Subcutaneous abdominal adipose tissue (tissue), 5 donors: ENCODE measurements around the gene CIITA.

Experiments
- H3K27ac ChIP-seq: one replicate; pipeline ENCODE4 v1.7.0; 2013; ENCODE audit warnings: low read depth, mild to moderate bottlenecking, inconsistent platforms, low read length, moderate library complexity
- H3K27me3 ChIP-seq, 5 donors: one replicate each; pipeline ENCODE4 v1.7.0; 2013; ENCODE audit warnings: low read length in 5 of 5, inconsistent platforms in 1 of 5; ENCODE audit not compliant: control insufficient read depth in 5 of 5, insufficient read depth in 4 of 5
- H3K36me3 ChIP-seq, 5 donors: one replicate each; pipeline ENCODE4 v1.7.0; 2013; ENCODE audit warnings: low read length in 5 of 5; ENCODE audit not compliant: control insufficient read depth in 5 of 5, insufficient read depth in 5 of 5
- H3K4me1 ChIP-seq, 5 donors: one replicate each; pipeline ENCODE4 v1.7.0; 2013; ENCODE audit warnings: low read length in 5 of 5, mild to moderate bottlenecking in 3 of 5, moderate library complexity in 1 of 5; ENCODE audit not compliant: control insufficient read depth in 5 of 5, insufficient read depth in 5 of 5
- H3K4me3 ChIP-seq, 5 donors: one replicate each; pipeline ENCODE4 v1.7.0; 2013; ENCODE audit warnings: low read length in 5 of 5, low read depth in 1 of 5
- H3K9ac ChIP-seq, 5 donors: one replicate each; pipeline ENCODE4 v1.7.0; 2013; ENCODE audit warnings: low read length in 5 of 5, mild to moderate bottlenecking in 4 of 5, moderate library complexity in 3 of 5
- H3K9me3 ChIP-seq, 5 donors: one replicate each; pipeline ENCODE4 v1.7.0; 2013; ENCODE audit warnings: low read length in 5 of 5; ENCODE audit not compliant: control insufficient read depth in 5 of 5
- donor health status: healthy.
- donor health status: healthy.
- donor health status: healthy.
- donor health status: healthy.
- donor health status: healthy.

The CIITA gene

DNA sequence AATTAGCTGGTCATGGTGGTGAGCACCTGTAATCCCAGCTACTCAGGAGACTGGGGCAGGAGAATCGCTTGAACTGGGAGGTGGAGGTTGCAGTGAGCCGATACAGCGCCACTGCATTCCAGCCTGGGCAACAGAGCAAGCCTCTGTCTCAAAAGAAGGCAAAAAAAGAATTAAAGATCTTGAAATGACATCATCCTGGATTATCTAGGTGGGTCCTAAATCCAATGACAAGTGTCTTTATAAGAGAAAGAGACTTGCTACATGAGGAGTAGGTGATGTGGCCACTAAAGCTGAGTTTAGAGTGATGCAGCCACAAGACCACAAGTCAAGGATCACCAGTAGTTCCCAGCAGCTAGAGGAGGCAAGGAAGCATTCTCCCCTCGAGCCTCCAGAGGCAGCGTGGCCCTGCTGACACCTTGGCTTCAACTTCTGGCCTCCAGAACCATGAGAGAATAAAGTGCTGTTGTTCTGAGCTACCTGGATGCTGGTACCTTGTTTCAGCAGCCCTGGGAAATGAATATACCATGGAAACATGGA lies 15.8 kb downstream of the CIITA start:
- Histone ChIP-seq H3K4me1 (peaks cover 0 to 50% (median 19%) of the 10 kb centered on the region in 5 donors), H3K27ac (no peak overlapping the region), H3K36me3 (peaks cover 0 to 16% (median 2%) of the 10 kb centered on the region in 5 donors), H3K27me3 (peaks cover 0 to 3% (median 0%) of the 10 kb centered on the region in 5 donors), H3K9ac (no peak overlapping the region), H3K9me3 (no peaks in the 10 kb centered on the region), H3K4me3 (no peak overlapping the region)

DNA sequence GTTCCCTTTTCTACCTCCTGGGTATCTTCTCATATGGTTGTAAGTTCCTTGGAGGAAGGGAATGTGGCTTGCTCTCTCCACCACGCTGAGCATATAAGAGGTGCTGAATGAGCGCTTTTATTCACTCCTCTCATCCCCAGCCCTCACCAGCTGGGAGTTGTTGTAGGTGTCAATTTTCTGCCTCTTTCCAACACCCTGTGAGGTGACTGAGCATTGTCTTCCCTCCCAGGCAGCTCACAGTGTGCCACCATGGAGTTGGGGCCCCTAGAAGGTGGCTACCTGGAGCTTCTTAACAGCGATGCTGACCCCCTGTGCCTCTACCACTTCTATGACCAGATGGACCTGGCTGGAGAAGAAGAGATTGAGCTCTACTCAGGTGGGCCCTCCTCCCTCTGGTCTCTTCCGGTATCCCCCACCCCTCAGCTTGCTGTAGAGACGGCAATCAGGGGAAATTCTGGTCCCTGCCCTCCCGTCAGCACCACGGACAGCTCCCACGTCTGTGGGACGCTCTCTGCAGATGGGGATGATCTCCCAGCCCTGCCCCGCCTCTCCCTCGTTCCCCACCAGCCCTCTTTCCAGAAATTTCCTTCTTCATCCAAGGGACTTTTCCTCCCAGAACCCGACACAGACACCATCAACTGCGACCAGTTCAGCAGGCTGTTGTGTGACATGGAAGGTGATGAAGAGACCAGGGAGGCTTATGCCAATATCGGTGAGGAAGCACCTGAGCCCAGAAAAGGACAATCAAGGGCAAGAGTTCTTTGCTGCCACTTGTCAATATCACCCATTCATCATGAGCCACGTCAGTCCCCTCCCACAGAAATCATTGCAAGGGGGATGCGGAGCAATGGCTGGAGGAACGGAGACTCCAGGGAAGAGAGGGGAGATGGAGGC lies 18.3 kb downstream of the CIITA start:
- H3K4me3 ChIP-seq: peak overlapping the region in 1 of 5 donors; percentile 11
- H3K27me3 ChIP-seq: no peaks in the 10 kb centered on the region
- H3K4me1 ChIP-seq: peaks cover 0 to 39% (median 12%) of the 10 kb centered on the region in 5 donors
- no peak overlapping the region for H3K9ac ChIP-seq
- no peak overlapping the region for H3K27ac ChIP-seq
- H3K9me3 ChIP-seq: no peaks in the 10 kb centered on the region
- H3K36me3 ChIP-seq: peaks cover 0 to 33% (median 12%) of the 10 kb centered on the region in 5 donors

DNA sequence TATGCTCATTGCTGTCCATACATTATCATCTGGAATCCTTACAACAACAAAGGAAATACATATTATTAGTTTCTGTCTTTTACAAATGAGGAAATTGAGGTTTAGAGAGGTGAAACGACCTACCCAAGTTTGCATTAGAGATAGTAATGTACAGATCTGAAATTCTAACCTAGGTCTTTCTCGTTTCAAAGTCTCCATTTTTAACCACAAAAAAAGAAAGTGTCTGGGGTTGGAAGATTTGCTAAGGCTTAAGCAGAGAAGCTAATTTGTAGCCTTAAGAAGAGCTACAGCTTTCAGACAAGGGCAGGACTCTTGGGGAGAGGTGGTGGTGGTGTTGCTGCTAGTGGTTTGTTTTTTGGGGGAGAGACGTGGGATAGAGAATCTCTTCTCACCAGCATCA lies 19.2 kb downstream of the CIITA start:
- Histone ChIP-seq H3K27ac (no peak overlapping the region), H3K4me1 (peaks cover 0 to 39% (median 12%) of the 10 kb centered on the region in 5 donors), H3K9me3 (no peaks in the 10 kb centered on the region), H3K27me3 (no peaks in the 10 kb centered on the region), H3K4me3 (no peak overlapping the region), H3K9ac (no peak overlapping the region), H3K36me3 (peaks cover 0 to 38% (median 13%) of the 10 kb centered on the region in 5 donors)

DNA sequence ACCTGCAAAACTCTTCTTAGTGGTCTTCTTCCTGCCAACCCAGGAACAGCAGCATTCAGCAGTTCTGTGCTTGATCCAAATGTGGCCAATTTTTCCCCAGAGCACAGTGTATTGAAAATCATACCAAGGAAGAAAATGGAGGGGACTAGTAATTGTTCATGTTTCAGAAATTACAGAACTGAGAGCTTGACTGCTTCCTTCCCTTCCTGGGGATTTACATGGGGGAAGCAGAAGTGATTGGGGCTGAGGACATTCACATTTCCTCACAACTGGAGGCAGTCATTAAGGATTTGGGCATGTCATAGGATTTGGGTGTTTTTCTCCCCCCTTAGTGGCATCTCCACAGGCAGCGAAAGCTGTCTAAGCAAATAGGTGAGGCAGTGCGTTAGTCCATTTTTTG lies 19.7 kb downstream of the CIITA start:
- Histone ChIP-seq H3K36me3 (peaks cover 0 to 43% (median 15%) of the 10 kb centered on the region in 5 donors), H3K4me3 (no peak overlapping the region), H3K27ac (no peak overlapping the region), H3K27me3 (no peaks in the 10 kb centered on the region), H3K4me1 (peaks cover 0 to 33% (median 9%) of the 10 kb centered on the region in 5 donors), H3K9ac (no peak overlapping the region), H3K9me3 (no peaks in the 10 kb centered on the region)

DNA sequence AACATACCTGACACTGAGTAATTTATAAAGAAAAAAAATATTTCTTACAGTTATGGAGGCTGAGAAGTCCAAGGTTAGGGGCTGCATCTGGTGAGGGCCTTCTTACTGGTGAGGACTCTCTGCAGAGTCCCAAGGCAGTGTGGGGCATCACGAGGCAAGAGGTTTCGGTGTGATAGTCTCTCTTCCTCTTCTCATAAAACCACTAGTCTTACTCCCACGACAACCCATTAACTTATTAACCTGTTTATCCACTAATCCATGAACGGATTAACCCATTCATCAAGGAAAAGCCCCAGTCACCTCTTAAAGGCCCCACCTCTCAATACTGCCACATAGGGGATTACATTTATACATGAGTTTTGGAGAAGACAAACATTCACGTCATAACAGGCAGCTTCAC lies 20.1 kb downstream of the CIITA start:
- peaks cover 0 to 2% (median 0%) of the 10 kb centered on the region in 5 donors for H3K9me3 ChIP-seq
- H3K4me1 ChIP-seq: peaks cover 0 to 31% (median 8%) of the 10 kb centered on the region in 5 donors
- peaks cover 0 to 47% (median 16%) of the 10 kb centered on the region in 5 donors for H3K36me3 ChIP-seq
- no peak overlapping the region for H3K27ac ChIP-seq
- no peak overlapping the region for H3K4me3 ChIP-seq
- no peaks in the 10 kb centered on the region for H3K27me3 ChIP-seq
- H3K9ac ChIP-seq: no peak overlapping the region

DNA sequence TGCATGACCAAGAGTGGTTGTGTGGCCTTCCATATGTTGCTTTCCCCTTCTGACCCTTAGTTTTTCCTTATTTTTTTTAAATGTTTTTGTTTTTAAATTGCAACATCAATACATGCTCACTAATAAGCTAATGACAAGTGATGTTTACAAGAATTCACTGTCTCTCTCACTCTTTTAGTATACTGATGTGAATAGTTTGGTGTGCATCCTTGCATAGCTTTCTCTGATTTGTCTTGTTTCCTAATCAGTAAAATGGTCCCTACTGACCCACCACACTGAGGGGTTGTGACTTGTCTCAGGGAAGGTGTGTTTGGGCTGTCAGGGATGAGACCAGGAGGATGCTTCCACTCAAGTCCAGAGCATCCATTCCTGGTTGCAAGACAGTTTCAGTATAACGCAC lies 26.0 kb downstream of the CIITA start:
- H3K9me3 ChIP-seq: peaks cover 0 to 17% (median 10%) of the 10 kb centered on the region in 5 donors
- no peak overlapping the region for H3K9ac ChIP-seq
- no peak overlapping the region for H3K27ac ChIP-seq
- H3K27me3 ChIP-seq: no peaks in the 10 kb centered on the region
- no peaks in the 10 kb centered on the region for H3K4me1 ChIP-seq
- H3K4me3 ChIP-seq: no peak overlapping the region
- H3K36me3 ChIP-seq: peaks cover 0 to 91% (median 40%) of the 10 kb centered on the region in 5 donors

DNA sequence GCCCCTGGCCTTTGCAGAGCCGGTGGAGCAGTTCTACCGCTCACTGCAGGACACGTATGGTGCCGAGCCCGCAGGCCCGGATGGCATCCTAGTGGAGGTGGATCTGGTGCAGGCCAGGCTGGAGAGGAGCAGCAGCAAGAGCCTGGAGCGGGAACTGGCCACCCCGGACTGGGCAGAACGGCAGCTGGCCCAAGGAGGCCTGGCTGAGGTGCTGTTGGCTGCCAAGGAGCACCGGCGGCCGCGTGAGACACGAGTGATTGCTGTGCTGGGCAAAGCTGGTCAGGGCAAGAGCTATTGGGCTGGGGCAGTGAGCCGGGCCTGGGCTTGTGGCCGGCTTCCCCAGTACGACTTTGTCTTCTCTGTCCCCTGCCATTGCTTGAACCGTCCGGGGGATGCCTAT lies 29.5 kb downstream of the CIITA start:
- Histone ChIP-seq H3K9me3 (peaks cover 0 to 20% (median 10%) of the 10 kb centered on the region in 5 donors), H3K9ac (no peak overlapping the region), H3K27me3 (no peaks in the 10 kb centered on the region), H3K4me1 (no peaks in the 10 kb centered on the region), H3K36me3 (peaks cover 3 to 87% (median 37%) of the 10 kb centered on the region in 5 donors), H3K27ac (no peak overlapping the region), H3K4me3 (no peak overlapping the region)

DNA sequence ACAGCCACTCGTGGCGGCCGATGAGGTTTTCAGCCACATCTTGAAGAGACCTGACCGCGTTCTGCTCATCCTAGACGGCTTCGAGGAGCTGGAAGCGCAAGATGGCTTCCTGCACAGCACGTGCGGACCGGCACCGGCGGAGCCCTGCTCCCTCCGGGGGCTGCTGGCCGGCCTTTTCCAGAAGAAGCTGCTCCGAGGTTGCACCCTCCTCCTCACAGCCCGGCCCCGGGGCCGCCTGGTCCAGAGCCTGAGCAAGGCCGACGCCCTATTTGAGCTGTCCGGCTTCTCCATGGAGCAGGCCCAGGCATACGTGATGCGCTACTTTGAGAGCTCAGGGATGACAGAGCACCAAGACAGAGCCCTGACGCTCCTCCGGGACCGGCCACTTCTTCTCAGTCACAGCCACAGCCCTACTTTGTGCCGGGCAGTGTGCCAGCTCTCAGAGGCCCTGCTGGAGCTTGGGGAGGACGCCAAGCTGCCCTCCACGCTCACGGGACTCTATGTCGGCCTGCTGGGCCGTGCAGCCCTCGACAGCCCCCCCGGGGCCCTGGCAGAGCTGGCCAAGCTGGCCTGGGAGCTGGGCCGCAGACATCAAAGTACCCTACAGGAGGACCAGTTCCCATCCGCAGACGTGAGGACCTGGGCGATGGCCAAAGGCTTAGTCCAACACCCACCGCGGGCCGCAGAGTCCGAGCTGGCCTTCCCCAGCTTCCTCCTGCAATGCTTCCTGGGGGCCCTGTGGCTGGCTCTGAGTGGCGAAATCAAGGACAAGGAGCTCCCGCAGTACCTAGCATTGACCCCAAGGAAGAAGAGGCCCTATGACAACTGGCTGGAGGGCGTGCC lies 30.1 kb downstream of the CIITA start:
- no peak overlapping the region for H3K27ac ChIP-seq
- H3K4me1 ChIP-seq: no peaks in the 10 kb centered on the region
- H3K9me3 ChIP-seq: peaks cover 0 to 18% (median 10%) of the 10 kb centered on the region in 5 donors
- no peak overlapping the region for H3K4me3 ChIP-seq
- peaks cover 3 to 81% (median 37%) of the 10 kb centered on the region in 5 donors for H3K36me3 ChIP-seq
- no peaks in the 10 kb centered on the region for H3K27me3 ChIP-seq
- no peak overlapping the region for H3K9ac ChIP-seq

DNA sequence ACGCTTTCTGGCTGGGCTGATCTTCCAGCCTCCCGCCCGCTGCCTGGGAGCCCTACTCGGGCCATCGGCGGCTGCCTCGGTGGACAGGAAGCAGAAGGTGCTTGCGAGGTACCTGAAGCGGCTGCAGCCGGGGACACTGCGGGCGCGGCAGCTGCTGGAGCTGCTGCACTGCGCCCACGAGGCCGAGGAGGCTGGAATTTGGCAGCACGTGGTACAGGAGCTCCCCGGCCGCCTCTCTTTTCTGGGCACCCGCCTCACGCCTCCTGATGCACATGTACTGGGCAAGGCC lies 30.7 kb downstream of the CIITA start:
- no peak overlapping the region for H3K4me3 ChIP-seq

More for the DNA sequence above, 30.7 kb downstream of the CIITA start:
- Histone ChIP-seq H3K27me3 (no peaks in the 10 kb centered on the region), H3K36me3 (peaks cover 3 to 75% (median 31%) of the 10 kb centered on the region in 5 donors), H3K27ac (no peak overlapping the region), H3K9me3 (peaks cover 0 to 13% (median 7%) of the 10 kb centered on the region in 5 donors), H3K9ac (no peak overlapping the region), H3K4me1 (peaks cover 0 to 3% (median 0%) of the 10 kb centered on the region in 5 donors)
